ENCODE results near the gene FAM227B.

- TF ChIP-seq, protein P1, sequence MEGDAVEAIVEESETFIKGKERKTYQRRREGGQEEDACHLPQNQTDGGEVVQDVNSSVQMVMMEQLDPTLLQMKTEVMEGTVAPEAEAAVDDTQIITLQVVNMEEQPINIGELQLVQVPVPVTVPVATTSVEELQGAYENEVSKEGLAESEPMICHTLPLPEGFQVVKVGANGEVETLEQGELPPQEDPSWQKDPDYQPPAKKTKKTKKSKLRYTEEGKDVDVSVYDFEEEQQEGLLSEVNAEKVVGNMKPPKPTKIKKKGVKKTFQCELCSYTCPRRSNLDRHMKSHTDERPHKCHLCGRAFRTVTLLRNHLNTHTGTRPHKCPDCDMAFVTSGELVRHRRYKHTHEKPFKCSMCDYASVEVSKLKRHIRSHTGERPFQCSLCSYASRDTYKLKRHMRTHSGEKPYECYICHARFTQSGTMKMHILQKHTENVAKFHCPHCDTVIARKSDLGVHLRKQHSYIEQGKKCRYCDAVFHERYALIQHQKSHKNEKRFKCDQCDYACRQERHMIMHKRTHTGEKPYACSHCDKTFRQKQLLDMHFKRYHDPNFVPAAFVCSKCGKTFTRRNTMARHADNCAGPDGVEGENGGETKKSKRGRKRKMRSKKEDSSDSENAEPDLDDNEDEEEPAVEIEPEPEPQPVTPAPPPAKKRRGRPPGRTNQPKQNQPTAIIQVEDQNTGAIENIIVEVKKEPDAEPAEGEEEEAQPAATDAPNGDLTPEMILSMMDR (IDR thresholded peaks at IDR 0.05), result no peak
- no peak for TF ChIP-seq POLR2A (IDR thresholded peaks at IDR 0.05)
Observed at GRCh38 chr15:49308686-49309085, 311.9 kb downstream of the FAM227B start.
